Keratinocyte (primary cell): ENCODE measurements around the gene CFAP77. TPM values are rescaled to one million over a fixed set of nuclear protein-coding genes. Genes with fewer than 3 reads are reported as not detected.

ENCODE experiments used
- DNase-seq: peaks from one replicate; pipeline ENCODE4 v3.0.0-alpha.2; 2011; ENCODE audit warnings: low read depth, missing footprints, low spot score
- FAIRE-seq: peaks from 2 replicates; lab custom pipeline; 2011; peaks lifted over from hg19 to GRCh38; lab: Jason Lieb, UNC
- H2AFZ ChIP-seq: 2 replicates; pipeline ENCODE4 v1.6.0; 2012; ENCODE audit warnings: low read length, control low read depth, inconsistent platforms; ENCODE audit not compliant: control insufficient read depth
- H3K27ac ChIP-seq: 2 replicates; pipeline ENCODE4 v1.5.1; 2011; ENCODE audit warnings: low read length; ENCODE audit not compliant: control insufficient read depth, insufficient read depth
- H3K27me3 ChIP-seq: 3 replicates; pipeline ENCODE4 v1.6.0; 2011; ENCODE audit warnings: low read length; ENCODE audit not compliant: control insufficient read depth, insufficient read depth; ENCODE audit errors: extremely low read depth
- H3K36me3 ChIP-seq, 2 experiments: 2 replicates in 1 of 2; 3 replicates in 1 of 2; pipeline ENCODE4 v1.5.1; 2011; ENCODE audit warnings: low read length in 2 of 2, mild to moderate bottlenecking in 1 of 2; ENCODE audit not compliant: control insufficient read depth in 2 of 2, insufficient read depth in 2 of 2; ENCODE audit errors: extremely low read depth in 1 of 2
- H3K4me1 ChIP-seq: 3 replicates; pipeline ENCODE4 v1.5.1; 2011; ENCODE audit warnings: low read length; ENCODE audit not compliant: control insufficient read depth, insufficient read depth; ENCODE audit errors: extremely low read depth
- H3K4me2 ChIP-seq: 3 replicates; pipeline ENCODE4 v1.6.0; 2011; ENCODE audit warnings: low read depth, low read length; ENCODE audit not compliant: control insufficient read depth, insufficient read depth; ENCODE audit errors: extremely low read depth
- H3K4me3 ChIP-seq, 3 experiments: fragments of 200-600 bp in 1 of 3; sonication (generic) in 1 of 3; 2 replicates in 2 of 3; 3 replicates in 1 of 3; pipeline ENCODE4 v1.5.1; 2011 to 2016; ENCODE audit warnings: low read length in 3 of 3, mild to moderate bottlenecking in 3 of 3, control low read depth in 2 of 3, inconsistent platforms in 1 of 3, low read depth in 1 of 3, mixed read lengths in 1 of 3, mixed run types in 1 of 3, moderate library complexity in 1 of 3; ENCODE audit not compliant: control insufficient read depth in 2 of 3, insufficient read depth in 2 of 3; ENCODE audit errors: extremely low read depth in 1 of 3
- H3K79me2 ChIP-seq: 2 replicates; pipeline ENCODE4 v1.6.0; 2012; ENCODE audit warnings: low read length; ENCODE audit not compliant: control insufficient read depth, insufficient read depth
- H3K9ac ChIP-seq: 3 replicates; pipeline ENCODE4 v1.6.0; 2011; ENCODE audit warnings: low read length; ENCODE audit not compliant: control insufficient read depth, insufficient read depth; ENCODE audit errors: extremely low read depth
- H3K9me1 ChIP-seq: 3 replicates; pipeline ENCODE4 v1.6.0; 2011; ENCODE audit warnings: low read length; ENCODE audit not compliant: control insufficient read depth, insufficient read depth; ENCODE audit errors: extremely low read depth
- H3K9me3 ChIP-seq: 2 replicates; pipeline ENCODE4 v1.5.1; 2012; ENCODE audit warnings: low read depth, low read length; ENCODE audit not compliant: control insufficient read depth
- H4K20me1 ChIP-seq: 3 replicates; pipeline ENCODE4 v1.6.0; 2011; ENCODE audit warnings: low read length; ENCODE audit not compliant: control insufficient read depth, insufficient read depth; ENCODE audit errors: extremely low read depth
- EZH2 ChIP-seq: IDR thresholded peaks from one replicate; pipeline ENCODE4 v1.6.1; 2012; ENCODE audit warnings: inconsistent platforms, mild to moderate bottlenecking, low read length, moderate library complexity
- dilution Hi-C: fragments of 300-500 bp; cut with MboI; formaldehyde crosslinking; loops from one replicate; pipeline ENCODE4 v1.7.0; 2020; ENCODE audit warnings: low sequenced_read_pairs; ENCODE audit not compliant: extremely low pct_ligation_motif_present
- polyA plus RNA-seq, 5 experiments: library from polyadenylated mRNA; depleted of rRNA in 3 of 5; stranded (reverse) in 3 of 5; stranded (forward) in 1 of 5; unstranded in 1 of 5; fragments of >200 nt; gene quantifications; 1 replicate in 1 of 5; 2 replicates in 3 of 5; 3 replicates in 1 of 5; pipeline versions ENCODE4 v1.2.1 to v1.2.3, GENCODE V29; 2011 to 2012; ENCODE audit warnings: missing spikeins in 2 of 5, low read depth in 1 of 5, low replicate concordance in 1 of 5
- TF ChIP-seq, protein P1 (sequence below), 3 experiments: IDR thresholded peaks in 1 of 3; conservative IDR thresholded peaks in 1 of 3; optimal IDR thresholded peaks in 1 of 3; 2 replicates in 2 of 3; 3 replicates in 1 of 3; pipeline versions ENCODE3 to v1.5.1; 2011; ENCODE audit warnings: low read length in 3 of 3, mild to moderate bottlenecking in 3 of 3, moderate library complexity in 2 of 3, control low read depth in 1 of 3, inconsistent platforms in 1 of 3; ENCODE audit not compliant: insufficient read depth in 2 of 3; ENCODE audit errors: extremely low read depth in 1 of 3

CFAP77 gene
- polyA plus RNA-seq, 1 donor (not counting 4 experiments of a cell fraction or from before 2014, with no cell fraction given): not detected

DNA sequence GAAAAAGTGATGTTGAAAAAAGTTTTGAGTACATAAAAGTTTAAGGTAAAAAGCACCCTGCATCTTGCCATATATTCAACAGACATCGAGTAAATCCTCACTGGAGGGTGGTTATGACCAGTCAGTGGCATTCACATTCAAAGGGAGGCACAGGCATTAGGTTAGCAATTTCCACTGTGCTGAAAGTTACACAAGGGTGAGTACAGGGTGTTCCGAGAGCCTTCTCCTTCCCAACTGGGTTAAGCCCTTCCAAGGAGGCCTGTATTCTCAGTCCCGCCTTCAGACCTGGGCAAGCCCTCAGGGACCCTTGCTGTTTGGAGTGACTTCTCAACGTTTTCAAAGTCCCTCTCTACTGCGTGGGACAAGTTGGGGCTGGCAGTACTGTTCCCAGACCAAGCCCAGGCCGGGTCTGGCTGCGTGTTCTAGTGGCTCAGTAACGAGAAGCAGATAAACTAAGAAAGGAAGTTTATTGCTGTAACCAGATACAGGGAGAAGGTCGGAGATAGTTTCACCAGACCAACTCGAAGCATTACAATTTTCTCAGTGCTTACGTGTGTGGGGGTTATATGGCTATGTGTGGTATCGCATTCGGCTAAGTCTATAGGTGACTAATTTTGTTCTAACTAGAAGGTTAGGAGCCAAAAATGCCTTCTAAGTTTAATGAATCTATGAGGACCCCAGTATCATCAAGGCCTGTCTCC lies 42.2 kb upstream of the CFAP77 start:
- DNase-seq (no peak), FAIRE-seq (no peak)
- H3K27me3 ChIP-seq: no peaks in the 10 kb centered on the region
- H3K36me3 ChIP-seq: no peaks in the 10 kb centered on the region
- no peaks in the 10 kb centered on the region for H3K9me1 ChIP-seq
- H3K9ac ChIP-seq: no peak overlapping the region
- dilution Hi-C loops: no loop called here
- no peaks in the 10 kb centered on the region for H3K79me2 ChIP-seq
- H3K9me3 ChIP-seq: no peaks in the 10 kb centered on the region
- H3K4me2 ChIP-seq: no peak overlapping the region
- H3K27ac ChIP-seq: no peak overlapping the region
- H3K4me1 ChIP-seq: no peaks in the 10 kb centered on the region
- TF ChIP-seq, protein P1, sequence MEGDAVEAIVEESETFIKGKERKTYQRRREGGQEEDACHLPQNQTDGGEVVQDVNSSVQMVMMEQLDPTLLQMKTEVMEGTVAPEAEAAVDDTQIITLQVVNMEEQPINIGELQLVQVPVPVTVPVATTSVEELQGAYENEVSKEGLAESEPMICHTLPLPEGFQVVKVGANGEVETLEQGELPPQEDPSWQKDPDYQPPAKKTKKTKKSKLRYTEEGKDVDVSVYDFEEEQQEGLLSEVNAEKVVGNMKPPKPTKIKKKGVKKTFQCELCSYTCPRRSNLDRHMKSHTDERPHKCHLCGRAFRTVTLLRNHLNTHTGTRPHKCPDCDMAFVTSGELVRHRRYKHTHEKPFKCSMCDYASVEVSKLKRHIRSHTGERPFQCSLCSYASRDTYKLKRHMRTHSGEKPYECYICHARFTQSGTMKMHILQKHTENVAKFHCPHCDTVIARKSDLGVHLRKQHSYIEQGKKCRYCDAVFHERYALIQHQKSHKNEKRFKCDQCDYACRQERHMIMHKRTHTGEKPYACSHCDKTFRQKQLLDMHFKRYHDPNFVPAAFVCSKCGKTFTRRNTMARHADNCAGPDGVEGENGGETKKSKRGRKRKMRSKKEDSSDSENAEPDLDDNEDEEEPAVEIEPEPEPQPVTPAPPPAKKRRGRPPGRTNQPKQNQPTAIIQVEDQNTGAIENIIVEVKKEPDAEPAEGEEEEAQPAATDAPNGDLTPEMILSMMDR (optimal IDR thresholded peaks at IDR 0.05 in 1 of 3, IDR thresholded peaks at IDR 0.05 in 1 of 3, conservative IDR thresholded peaks at IDR 0.05 in 1 of 3; ENCODE audit: extremely low read depth in 1 of 3, insufficient read depth in 2 of 3, low read length in 3 of 3): no peak
- no peak for TF ChIP-seq EZH2
- H2AFZ ChIP-seq: no peak overlapping the region
- H3K4me3 ChIP-seq: no peak overlapping the region
- H4K20me1 ChIP-seq: no peaks in the 10 kb centered on the region

DNA sequence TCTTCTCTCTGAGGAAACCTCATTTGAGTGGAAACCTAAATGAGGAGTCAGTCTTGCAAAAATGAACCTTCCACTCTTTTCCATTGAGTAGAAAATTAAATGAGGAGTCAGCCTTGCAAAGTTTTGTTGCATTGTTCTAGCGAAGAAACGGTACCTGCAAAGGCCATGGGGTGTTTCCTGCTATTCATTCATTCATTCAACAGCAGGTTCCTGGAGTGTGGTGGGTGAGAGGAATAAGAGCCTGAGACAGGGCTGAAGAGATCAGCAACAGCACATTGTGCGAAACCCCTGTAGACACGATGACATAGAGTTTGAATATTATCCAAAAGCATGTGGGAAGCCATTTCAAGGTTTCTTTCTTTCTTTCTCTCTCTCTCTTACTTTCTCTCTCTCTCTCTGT lies 40.6 kb upstream of the CFAP77 start:
- DNase-seq: no peak
- FAIRE-seq: no peak
- H3K27me3 ChIP-seq: no peaks in the 10 kb centered on the region
- no peak overlapping the region for H3K4me3 ChIP-seq
- no peak overlapping the region for H3K27ac ChIP-seq
- no peak overlapping the region for H3K4me2 ChIP-seq
- dilution Hi-C loops: no loop called here
- H3K9ac ChIP-seq: no peak overlapping the region
- H3K4me1 ChIP-seq: no peaks in the 10 kb centered on the region
- no peaks in the 10 kb centered on the region for H4K20me1 ChIP-seq
- H3K9me1 ChIP-seq: no peaks in the 10 kb centered on the region
- H3K79me2 ChIP-seq: no peaks in the 10 kb centered on the region
- H2AFZ ChIP-seq: no peak overlapping the region
- TF ChIP-seq, protein P1 (optimal IDR thresholded peaks at IDR 0.05 in 1 of 3, IDR thresholded peaks at IDR 0.05 in 1 of 3, conservative IDR thresholded peaks at IDR 0.05 in 1 of 3; ENCODE audit: extremely low read depth in 1 of 3, insufficient read depth in 2 of 3, low read length in 3 of 3): no peak
- no peak for TF ChIP-seq EZH2
- no peaks in the 10 kb centered on the region for H3K36me3 ChIP-seq
- H3K9me3 ChIP-seq: no peaks in the 10 kb centered on the region
